H9 (cell line): ENCODE measurements around the gene TBCC. TPM values are rescaled to one million over a fixed set of nuclear protein-coding genes. Genes with fewer than 3 reads are reported as not detected.

Experiments used
- DNase-seq: peaks from one replicate; pipeline ENCODE4 v3.0.0-alpha.2; 2017
- H2AFZ ChIP-seq: one replicate; pipeline ENCODE4 v1.6.1; 2013; ENCODE audit warnings: mild to moderate bottlenecking, low read length, control low read depth, moderate library complexity
- H2AK5ac ChIP-seq: 2 replicates; pipeline ENCODE4 v1.6.1; 2013; ENCODE audit warnings: low read length, control low read depth, mixed read lengths; ENCODE audit not compliant: insufficient read length
- H2BK120ac ChIP-seq: one replicate; pipeline ENCODE4 v1.6.1; 2013; ENCODE audit warnings: low read depth, mild to moderate bottlenecking, low read length, control low read depth, inconsistent platforms; ENCODE audit not compliant: poor library complexity, severe bottlenecking
- H2BK12ac ChIP-seq: 2 replicates; pipeline ENCODE4 v1.6.1; 2013; ENCODE audit warnings: low read length, control low read depth, mixed read lengths, low read depth; ENCODE audit not compliant: insufficient read length
- H2BK15ac ChIP-seq: 2 replicates; pipeline ENCODE4 v1.6.1; 2013; ENCODE audit warnings: low read depth, low read length, control low read depth
- H2BK20ac ChIP-seq: one replicate; pipeline ENCODE4 v1.6.1; 2013; ENCODE audit warnings: low read depth, mild to moderate bottlenecking, low read length, control low read depth, inconsistent platforms; ENCODE audit not compliant: poor library complexity, severe bottlenecking
- H2BK5ac ChIP-seq: 2 replicates; pipeline ENCODE4 v1.6.1; 2013; ENCODE audit warnings: low read length, control low read depth, mixed read lengths; ENCODE audit not compliant: insufficient read length
- H3K14ac ChIP-seq: 2 replicates; pipeline ENCODE4 v1.6.1; 2013; ENCODE audit warnings: low read length, control low read depth; ENCODE audit not compliant: insufficient read depth
- H3K18ac ChIP-seq: 2 replicates; pipeline ENCODE4 v1.6.1; 2013; ENCODE audit warnings: low read depth, mild to moderate bottlenecking, mixed read lengths, low read length, control low read depth; ENCODE audit not compliant: insufficient read length
- H3K23ac ChIP-seq: 2 replicates; pipeline ENCODE4 v1.6.1; 2013; ENCODE audit warnings: low read length, control low read depth, mixed read lengths, low read depth; ENCODE audit not compliant: insufficient read length
- H3K23me2 ChIP-seq: 2 replicates; pipeline ENCODE4 v1.6.1; 2013; ENCODE audit warnings: low read depth, mild to moderate bottlenecking, mixed read lengths, low read length, control low read depth; ENCODE audit not compliant: insufficient read length, poor library complexity, severe bottlenecking
- H3K27ac ChIP-seq: 2 replicates; pipeline ENCODE4 v1.5.1; 2013; ENCODE audit warnings: low read length, control low read depth, mixed read lengths, low read depth; ENCODE audit not compliant: insufficient read length
- H3K27me3 ChIP-seq: 2 replicates; pipeline ENCODE4 v1.6.1; 2013; ENCODE audit warnings: low read length, control low read depth, inconsistent platforms; ENCODE audit not compliant: insufficient read depth
- H3K4ac ChIP-seq: 2 replicates; pipeline ENCODE4 v1.6.1; 2013; ENCODE audit warnings: low read depth, mild to moderate bottlenecking, control low read depth, inconsistent platforms, low read length, moderate library complexity
- H3K4me1 ChIP-seq: 2 replicates; pipeline ENCODE4 v1.6.1; 2013; ENCODE audit warnings: low read length, control low read depth, inconsistent platforms; ENCODE audit not compliant: insufficient read depth
- H3K4me2 ChIP-seq: 2 replicates; pipeline ENCODE4 v1.6.1; 2013; ENCODE audit warnings: low read length, control low read depth, mixed read lengths; ENCODE audit not compliant: insufficient read length, insufficient read depth
- H3K56ac ChIP-seq: 2 replicates; pipeline ENCODE4 v1.6.1; 2013; ENCODE audit warnings: low read depth, mild to moderate bottlenecking, mixed read lengths, low read length, control low read depth; ENCODE audit not compliant: insufficient read length
- H3K79me1 ChIP-seq: 2 replicates; pipeline ENCODE4 v1.6.1; 2013; ENCODE audit warnings: low read depth, mild to moderate bottlenecking, moderate library complexity, low read length, control low read depth, inconsistent platforms; ENCODE audit not compliant: insufficient read depth, poor library complexity, severe bottlenecking
- H3K79me2 ChIP-seq: 2 replicates; pipeline ENCODE4 v1.6.1; 2013; ENCODE audit warnings: low read length, control low read depth, inconsistent platforms; ENCODE audit not compliant: insufficient read depth
- H3K9ac ChIP-seq: 2 replicates; pipeline ENCODE4 v1.6.1; 2013; ENCODE audit warnings: low read length, control low read depth, mixed read lengths; ENCODE audit not compliant: insufficient read length; ENCODE audit errors: extremely low read depth
- H3K9me3 ChIP-seq: one replicate; pipeline ENCODE4 v1.6.1; 2013; ENCODE audit warnings: low read depth, low read length, inconsistent platforms; ENCODE audit not compliant: control insufficient read depth
- H3T11ph ChIP-seq: one replicate; pipeline ENCODE4 v1.6.1; 2013; ENCODE audit warnings: mild to moderate bottlenecking, low read length, control low read depth, inconsistent platforms
- H4K20me1 ChIP-seq: one replicate; pipeline ENCODE4 v1.6.1; 2013; ENCODE audit not compliant: control insufficient read depth, insufficient read length, insufficient read depth
- H4K5ac ChIP-seq: 2 replicates; pipeline ENCODE4 v1.6.1; 2013; ENCODE audit warnings: low read depth, mild to moderate bottlenecking, mixed read lengths, low read length, control low read depth; ENCODE audit not compliant: insufficient read length
- H4K8ac ChIP-seq: replicated peaks from 2 replicates; pipeline ENCODE4 v1.6.1; 2013; ENCODE audit warnings: low read length, control low read depth, mixed read lengths, low read depth; ENCODE audit not compliant: insufficient read length
- H4K91ac ChIP-seq: 2 replicates; pipeline ENCODE4 v1.6.1; 2013; ENCODE audit warnings: low read depth, mild to moderate bottlenecking, moderate library complexity, mixed read lengths, low read length, control low read depth; ENCODE audit not compliant: insufficient read length
- H3K27ac Mint-ChIP-seq, 3 experiments: 2 replicates in 2 of 3; 3 replicates in 1 of 3; pipeline ENCODE4 v1.8.0; 2020 to 2021; ENCODE audit warnings: mixed read lengths in 3 of 3, mild to moderate bottlenecking in 1 of 3, moderate library complexity in 1 of 3
- H3K27me3 Mint-ChIP-seq: 2 replicates; pipeline ENCODE4 v1.8.0; 2021; ENCODE audit warnings: low read depth, mild to moderate bottlenecking, moderate library complexity, mixed read lengths
- H3K36me3 Mint-ChIP-seq, 3 experiments: 2 replicates in 2 of 3; 3 replicates in 1 of 3; pipeline ENCODE4 v1.8.0; 2020 to 2021; ENCODE audit warnings: low read depth in 3 of 3, mixed read lengths in 3 of 3; ENCODE audit not compliant: insufficient read depth in 1 of 3
- H3K4me1 Mint-ChIP-seq, 2 experiments: 2 replicates each; pipeline ENCODE4 v1.8.0; 2020; ENCODE audit warnings: mixed read lengths in 2 of 2
- H3K4me3 Mint-ChIP-seq, 2 experiments: 2 replicates in 1 of 2; 3 replicates in 1 of 2; pipeline ENCODE4 v1.8.0; 2020 to 2021; ENCODE audit warnings: mild to moderate bottlenecking in 2 of 2, mixed read lengths in 2 of 2, moderate library complexity in 1 of 2
- H3K9me3 Mint-ChIP-seq, 2 experiments: 2 replicates in 1 of 2; 3 replicates in 1 of 2; pipeline ENCODE4 v1.8.0; 2020; ENCODE audit warnings: mild to moderate bottlenecking in 2 of 2, mixed read lengths in 2 of 2, moderate library complexity in 1 of 2
- total RNA-seq: library from RNA; stranded (reverse); gene quantifications from 2 replicates; pipeline ENCODE4 v1.2.1, GENCODE V29; 2021
- TF ChIP-seq, protein P1 (sequence below): fragments of 200-600 bp; sonication (generic); conservative IDR thresholded peaks from 3 replicates; pipeline ENCODE4 v1.8.0; 2021; ENCODE audit warnings: antibody characterized with exemption, mild to moderate bottlenecking

TBCC gene
- total RNA-seq, 1 experiment from 2014 or later: 25.6 TPM

- Histone ChIP-seq H3K9me3 (no peaks in the 10 kb centered on the region), H3K14ac (no peak overlapping the region), H3K27me3 (no peaks in the 10 kb centered on the region), H3K4me1 (no peaks in the 10 kb centered on the region), H2BK12ac (no peak overlapping the region), H3K4ac (no peak overlapping the region), H4K20me1 (no peaks in the 10 kb centered on the region), H3K23me2 (no peaks in the 10 kb centered on the region), H2BK5ac (no peak overlapping the region), H2BK120ac (no peak overlapping the region), H3K4me2 (no peak overlapping the region), H3K9ac (no peak overlapping the region), H2AFZ (no peak overlapping the region), H2BK15ac (no peak overlapping the region), H4K8ac (no peak overlapping the region), H3K79me2 (no peaks in the 10 kb centered on the region), H3K23ac (no peak overlapping the region), H3K79me1 (no peaks in the 10 kb centered on the region), H2AK5ac (no peak overlapping the region), H3T11ph (no peak overlapping the region), H3K56ac (no peak overlapping the region), H3K18ac (no peak overlapping the region), H2BK20ac (no peak overlapping the region), H4K5ac (no peak overlapping the region), H4K91ac (no peak overlapping the region), H3K27ac (no peak overlapping the region)
- Mint-ChIP-seq H3K27me3 (peaks cover 11% of the 10 kb centered on the region), H3K27ac (no peak overlapping the region), H3K4me3 (no peak overlapping the region), H3K36me3 (no peaks in the 10 kb centered on the region), H3K4me1 (peaks cover 3 to 7% of the 10 kb centered on the region in 2 experiments), H3K9me3 (no peaks in the 10 kb centered on the region)
- DNase-seq: no peak
- TF ChIP-seq, protein P1, sequence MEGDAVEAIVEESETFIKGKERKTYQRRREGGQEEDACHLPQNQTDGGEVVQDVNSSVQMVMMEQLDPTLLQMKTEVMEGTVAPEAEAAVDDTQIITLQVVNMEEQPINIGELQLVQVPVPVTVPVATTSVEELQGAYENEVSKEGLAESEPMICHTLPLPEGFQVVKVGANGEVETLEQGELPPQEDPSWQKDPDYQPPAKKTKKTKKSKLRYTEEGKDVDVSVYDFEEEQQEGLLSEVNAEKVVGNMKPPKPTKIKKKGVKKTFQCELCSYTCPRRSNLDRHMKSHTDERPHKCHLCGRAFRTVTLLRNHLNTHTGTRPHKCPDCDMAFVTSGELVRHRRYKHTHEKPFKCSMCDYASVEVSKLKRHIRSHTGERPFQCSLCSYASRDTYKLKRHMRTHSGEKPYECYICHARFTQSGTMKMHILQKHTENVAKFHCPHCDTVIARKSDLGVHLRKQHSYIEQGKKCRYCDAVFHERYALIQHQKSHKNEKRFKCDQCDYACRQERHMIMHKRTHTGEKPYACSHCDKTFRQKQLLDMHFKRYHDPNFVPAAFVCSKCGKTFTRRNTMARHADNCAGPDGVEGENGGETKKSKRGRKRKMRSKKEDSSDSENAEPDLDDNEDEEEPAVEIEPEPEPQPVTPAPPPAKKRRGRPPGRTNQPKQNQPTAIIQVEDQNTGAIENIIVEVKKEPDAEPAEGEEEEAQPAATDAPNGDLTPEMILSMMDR: no peak
Measured at GRCh38 chr6:42724825-42725224, 21.1 kb downstream of the TBCC start.
